ENCODE results near the gene RTN4R.
A peak's percentile ranks its signal among the peaks of the same experiment; 100 is the strongest.

RTN4R gene

GRCh38 chr22:20212754-20213699 lies 55.1 kb downstream of the RTN4R start:
- peak in 1 of 3 experiments; percentile 11 for DNase-seq

- DNase-seq, result peak; percentile 50 to 87 (median 77)
These were observed 55.9 kb downstream of the RTN4R start for GRCh38 chr22:20211997-20212753.

GRCh38 chr22:20211409-20211996 lies 56.6 kb downstream of the RTN4R start:
- DNase-seq, result no peak

GRCh38 chr22:20210473-20211059 lies 57.6 kb downstream of the RTN4R start:
- no peak for DNase-seq

- DNase-seq, result no peak
These were observed 58.3 kb downstream of the RTN4R start for GRCh38 chr22:20209761-20210250.

- no peak for DNase-seq
These were observed 59.3 kb downstream of the RTN4R start for GRCh38 chr22:20208713-20209310.

- no peak for DNase-seq
These were observed 60.7 kb downstream of the RTN4R start for GRCh38 chr22:20207277-20208025.

- no peak for DNase-seq
These were observed 61.4 kb downstream of the RTN4R start for GRCh38 chr22:20206709-20207215.

- no peak for DNase-seq
These were observed 62.0 kb downstream of the RTN4R start for GRCh38 chr22:20205964-20206708.

GRCh38 chr22:20205464-20205963 lies 62.6 kb downstream of the RTN4R start:
- DNase-seq, result no peak

GRCh38 chr22:20204806-20205205 lies 63.3 kb downstream of the RTN4R start:
- no peak for DNase-seq

- no peak for DNase-seq
These were observed 63.8 kb downstream of the RTN4R start for GRCh38 chr22:20204311-20204710.

- DNase-seq, result peak in 2 of 3 experiments; percentile 25 to 59
These were observed 64.4 kb downstream of the RTN4R start for GRCh38 chr22:20203552-20204201.

GRCh38 chr22:20203142-20203551 lies 65.0 kb downstream of the RTN4R start:
- no peak for DNase-seq

- no peak for DNase-seq
These were observed 66.2 kb downstream of the RTN4R start for GRCh38 chr22:20201837-20202392.

- DNase-seq, result no peak
These were observed 68.2 kb downstream of the RTN4R start for GRCh38 chr22:20199906-20200305.

GRCh38 chr22:20199413-20199842 lies 68.7 kb downstream of the RTN4R start:
- DNase-seq, result no peak

- DNase-seq, result no peak
These were observed 69.4 kb downstream of the RTN4R start for GRCh38 chr22:20198557-20199319.

Measured in NCI-H1417 (cell line).